ENCODE data around the gene WDR41. TPM values are rescaled to one million over a fixed set of nuclear protein-coding genes. Genes with fewer than 3 reads are reported as not detected.
"Not testable (repeated sequence)": the region's sequence is repeated elsewhere in the genome, so short reads cannot be mapped to it uniquely, and the experiment has no call there.

WDR41 gene
- total and polyA plus RNA-seq, 4 donors = 60.0 to 167 (median 86.0) TPM

DNA sequence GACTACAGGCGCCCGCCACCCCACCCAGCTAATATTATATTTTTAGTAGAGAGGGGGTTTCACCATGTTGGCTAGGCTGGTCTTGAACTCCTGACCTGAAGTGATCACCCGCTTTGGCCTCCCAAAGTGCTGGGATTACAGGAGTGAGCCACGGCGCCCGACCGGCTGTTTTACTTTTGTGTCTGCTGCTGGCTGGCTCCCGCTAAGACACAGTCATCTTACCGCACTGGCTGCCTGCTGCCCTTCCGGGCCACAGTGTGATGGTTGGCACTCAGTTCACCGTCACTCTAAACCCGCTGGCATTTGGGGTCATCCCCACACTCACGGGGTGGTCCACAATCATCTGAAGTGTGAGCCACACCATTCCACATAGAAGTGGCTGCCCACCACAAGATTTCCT lies 93.7 kb downstream of the WDR41 start:
- H3K27me3 ChIP-seq (ENCODE audit: control insufficient read depth, insufficient read depth, low read length) = no peaks in the 10 kb centered on the region
- no peaks in the 10 kb centered on the region for H3K9me3 ChIP-seq (ENCODE audit: control insufficient read depth, insufficient read depth, low read length)
- DNase-seq (ENCODE audit: low read depth in 4 of 6, low spot score in 6 of 6) = no peak
- H3K4me3 ChIP-seq (ENCODE audit: low read depth, low read length) = no peak overlapping the region
- WGBS (ENCODE audit: insufficient coverage) = 97% methylated on average over 9 of the region's 13 CpGs
- no peak overlapping the region for H3K27ac ChIP-seq (ENCODE audit: low read depth, low read length)
- H3K4me1 ChIP-seq (ENCODE audit: control insufficient read depth, insufficient read depth, low read length) = no peaks in the 10 kb centered on the region
- H3K36me3 ChIP-seq (ENCODE audit: control insufficient read depth, insufficient read depth, low read length) = no peaks in the 10 kb centered on the region

DNA sequence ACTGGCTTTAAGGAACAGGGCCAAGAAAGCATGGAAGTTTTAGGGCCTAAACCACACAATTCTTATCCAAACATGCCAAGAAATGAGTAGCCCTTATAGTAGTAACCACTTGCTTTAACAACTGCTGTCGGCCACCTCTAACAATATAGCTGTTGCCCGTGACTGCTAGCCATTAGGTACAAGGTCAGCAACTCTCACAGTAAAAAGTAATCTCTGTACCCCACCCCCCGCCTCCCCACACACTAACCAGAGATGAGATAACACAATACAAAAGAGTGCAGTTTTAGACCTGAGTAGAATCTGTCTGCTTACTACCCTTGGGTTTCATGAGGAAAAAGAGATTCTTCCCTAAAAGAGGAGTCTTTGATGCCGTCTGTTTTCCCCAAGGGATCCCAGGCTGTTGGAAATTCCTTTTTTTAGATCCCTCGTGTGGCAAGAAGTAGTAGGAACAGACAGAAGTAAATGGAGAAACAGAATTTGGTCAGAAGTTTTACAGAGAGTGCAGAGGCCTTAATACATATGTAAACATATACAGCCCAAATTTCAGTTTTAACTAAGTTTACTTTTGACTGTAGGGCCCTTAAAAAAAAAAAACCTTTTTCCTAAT lies 94.3 kb downstream of the WDR41 start:
- no peak for DNase-seq (ENCODE audit: low read depth in 4 of 6, low spot score in 6 of 6)
- H3K36me3 ChIP-seq (ENCODE audit: control insufficient read depth, insufficient read depth, low read length) = no peaks in the 10 kb centered on the region
- no peaks in the 10 kb centered on the region for H3K27me3 ChIP-seq (ENCODE audit: control insufficient read depth, insufficient read depth, low read length)
- H3K9me3 ChIP-seq (ENCODE audit: control insufficient read depth, insufficient read depth, low read length) = no peaks in the 10 kb centered on the region
- no peaks in the 10 kb centered on the region for H3K4me1 ChIP-seq (ENCODE audit: control insufficient read depth, insufficient read depth, low read length)
- WGBS (ENCODE audit: insufficient coverage) = 58% methylated on average over 2 of the region's 5 CpGs
- no peak overlapping the region for H3K4me3 ChIP-seq (ENCODE audit: low read depth, low read length)
- no peak overlapping the region for H3K27ac ChIP-seq (ENCODE audit: low read depth, low read length)

- WGBS (ENCODE audit: insufficient coverage) = 86% methylated on average over 1 of the region's 1 CpG
- no peak overlapping the region for H3K4me3 ChIP-seq (ENCODE audit: low read depth, low read length)
- DNase-seq (ENCODE audit: low read depth in 4 of 6, low spot score in 6 of 6) = no peak
- no peaks in the 10 kb centered on the region for H3K9me3 ChIP-seq (ENCODE audit: control insufficient read depth, insufficient read depth, low read length)
- H3K27me3 ChIP-seq (ENCODE audit: control insufficient read depth, insufficient read depth, low read length) = no peaks in the 10 kb centered on the region
- no peaks in the 10 kb centered on the region for H3K4me1 ChIP-seq (ENCODE audit: control insufficient read depth, insufficient read depth, low read length)
- H3K36me3 ChIP-seq (ENCODE audit: control insufficient read depth, insufficient read depth, low read length) = no peaks in the 10 kb centered on the region
- H3K27ac ChIP-seq (ENCODE audit: low read depth, low read length) = no peak overlapping the region
Measured at GRCh38 chr5:77396017-77396416, 96.1 kb downstream of the WDR41 start.

DNA sequence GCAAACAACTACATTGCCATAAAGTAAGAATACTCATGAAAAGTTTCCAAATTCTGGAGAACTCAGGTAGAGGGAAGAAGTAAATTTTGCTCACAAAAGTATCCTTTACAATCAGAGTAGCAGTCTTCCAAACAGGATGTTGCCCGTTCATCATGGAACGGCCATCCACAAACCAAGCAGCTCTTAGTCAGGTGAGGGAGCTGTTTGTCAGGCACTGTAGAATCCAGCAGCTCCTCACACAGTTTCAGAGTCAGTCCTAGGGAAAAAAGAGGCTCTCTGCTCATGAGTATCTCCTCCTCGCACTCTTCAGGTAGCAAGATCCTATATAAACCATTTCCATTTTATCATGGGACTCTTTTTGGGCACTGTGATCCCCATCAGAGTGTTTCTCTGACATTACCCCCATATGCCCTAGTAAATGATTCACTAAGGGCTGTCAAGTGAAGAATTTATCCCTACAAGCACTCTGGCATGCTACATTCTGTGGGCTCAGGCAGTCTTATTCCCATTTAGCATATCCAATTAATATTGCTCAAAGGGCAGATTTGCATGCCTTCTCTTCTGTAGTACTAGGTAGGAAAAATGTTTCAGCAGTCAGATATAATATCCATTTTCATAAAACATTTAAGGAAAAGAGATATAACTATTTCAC lies 97.9 kb downstream of the WDR41 start:
- DNase-seq (ENCODE audit: low read depth in 4 of 6, low spot score in 6 of 6) = no peak
- Histone ChIP-seq H3K4me3 (ENCODE audit: low read depth, low read length) (no peak overlapping the region), H3K27ac (ENCODE audit: low read depth, low read length) (no peak overlapping the region), H3K4me1 (ENCODE audit: control insufficient read depth, insufficient read depth, low read length) (no peaks in the 10 kb centered on the region), H3K9me3 (ENCODE audit: control insufficient read depth, insufficient read depth, low read length) (no peaks in the 10 kb centered on the region), H3K36me3 (ENCODE audit: control insufficient read depth, insufficient read depth, low read length) (no peaks in the 10 kb centered on the region), H3K27me3 (ENCODE audit: control insufficient read depth, insufficient read depth, low read length) (no peaks in the 10 kb centered on the region)
- 84% methylated on average over 2 of the region's 3 CpGs for WGBS (ENCODE audit: insufficient coverage)

DNA sequence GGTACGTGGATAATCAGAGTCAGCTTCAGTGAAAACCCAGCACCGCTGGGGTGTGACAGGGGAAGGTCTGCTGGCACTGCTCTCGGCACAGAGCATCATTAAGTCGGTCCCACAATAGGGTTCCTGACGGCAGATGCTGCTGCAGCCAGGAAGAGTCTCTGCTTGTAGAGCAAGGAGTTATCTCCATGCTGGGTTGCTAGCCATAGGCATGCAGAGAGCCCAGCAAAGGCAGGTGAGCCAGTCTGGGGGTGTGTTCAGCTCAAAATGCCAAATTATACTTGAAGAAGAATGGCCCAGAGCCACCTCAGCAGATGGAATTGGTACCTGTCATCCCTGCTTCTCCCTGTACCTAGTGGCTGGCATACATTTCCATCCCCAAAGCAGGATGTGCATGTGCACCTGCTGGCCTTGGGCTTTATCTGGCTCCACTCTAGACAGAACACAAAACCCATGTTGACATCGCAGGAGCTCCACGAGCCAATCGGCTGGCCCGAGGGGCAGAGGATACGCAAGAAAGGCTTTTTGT lies 100.8 kb downstream of the WDR41 start:
- H3K4me3 ChIP-seq (ENCODE audit: low read depth, low read length) = no peak overlapping the region
- H3K27me3 ChIP-seq (ENCODE audit: control insufficient read depth, insufficient read depth, low read length) = no peaks in the 10 kb centered on the region
- no peaks in the 10 kb centered on the region for H3K36me3 ChIP-seq (ENCODE audit: control insufficient read depth, insufficient read depth, low read length)
- H3K9me3 ChIP-seq (ENCODE audit: control insufficient read depth, insufficient read depth, low read length) = no peaks in the 10 kb centered on the region
- WGBS (ENCODE audit: insufficient coverage) = 77% methylated on average over 5 of the region's 10 CpGs
- no peak overlapping the region for H3K27ac ChIP-seq (ENCODE audit: low read depth, low read length)
- no peak for DNase-seq (ENCODE audit: low read depth in 4 of 6, low spot score in 6 of 6)
- H3K4me1 ChIP-seq (ENCODE audit: control insufficient read depth, insufficient read depth, low read length) = no peaks in the 10 kb centered on the region

DNA sequence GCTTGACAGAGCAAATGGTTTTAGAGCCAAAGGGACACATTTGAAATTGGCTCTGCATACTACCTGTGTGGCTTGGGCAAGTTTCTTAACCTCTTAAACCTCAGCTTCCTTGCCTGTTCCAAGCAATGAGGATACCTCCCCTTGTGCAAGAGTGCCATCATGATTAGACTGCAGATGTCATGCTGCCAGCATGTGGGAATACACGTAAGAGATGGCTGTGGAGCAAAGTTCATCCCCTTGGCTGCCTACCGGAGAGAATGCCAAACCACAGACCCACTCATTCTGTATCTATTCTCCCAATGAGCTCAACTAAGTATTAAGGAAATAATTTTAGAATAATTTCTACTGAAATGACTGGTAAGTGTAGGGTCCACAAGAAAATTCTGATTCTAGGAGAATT lies 101.3 kb downstream of the WDR41 start:
- H3K4me3 ChIP-seq (ENCODE audit: low read depth, low read length) = no peak overlapping the region
- H3K4me1 ChIP-seq (ENCODE audit: control insufficient read depth, insufficient read depth, low read length) = no peaks in the 10 kb centered on the region
- no peak overlapping the region for H3K27ac ChIP-seq (ENCODE audit: low read depth, low read length)
- no peak for DNase-seq (ENCODE audit: low read depth in 4 of 6, low spot score in 6 of 6)
- H3K36me3 ChIP-seq (ENCODE audit: control insufficient read depth, insufficient read depth, low read length) = no peaks in the 10 kb centered on the region
- no CpG with 5 or more reads among the region's 2 CpGs for WGBS (ENCODE audit: insufficient coverage)
- H3K9me3 ChIP-seq (ENCODE audit: control insufficient read depth, insufficient read depth, low read length) = no peaks in the 10 kb centered on the region
- no peaks in the 10 kb centered on the region for H3K27me3 ChIP-seq (ENCODE audit: control insufficient read depth, insufficient read depth, low read length)

DNA sequence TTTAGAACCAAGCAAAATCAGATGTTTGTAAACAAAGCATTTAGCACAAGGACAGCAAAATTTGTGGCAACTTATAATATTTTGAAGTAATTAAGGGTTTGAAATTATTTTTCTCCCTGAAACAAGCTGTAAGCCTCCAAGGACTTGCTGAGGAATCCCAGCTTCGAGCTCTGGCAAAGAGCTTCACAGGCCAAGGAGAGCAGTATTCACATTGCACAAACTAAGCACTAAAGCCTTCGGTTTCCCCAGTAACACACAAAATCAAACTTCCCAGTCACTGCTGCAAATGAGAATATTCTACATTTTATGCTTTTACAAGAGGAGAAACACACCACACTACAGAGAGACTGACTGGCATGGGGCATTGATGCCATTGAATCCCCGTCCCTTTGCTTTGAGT lies 101.9 kb downstream of the WDR41 start:
- no peaks in the 10 kb centered on the region for H3K36me3 ChIP-seq (ENCODE audit: control insufficient read depth, insufficient read depth, low read length)
- 43% methylated on average over 1 of the region's 3 CpGs for WGBS (ENCODE audit: insufficient coverage)
- no peaks in the 10 kb centered on the region for H3K27me3 ChIP-seq (ENCODE audit: control insufficient read depth, insufficient read depth, low read length)
- no peaks in the 10 kb centered on the region for H3K4me1 ChIP-seq (ENCODE audit: control insufficient read depth, insufficient read depth, low read length)
- H3K9me3 ChIP-seq (ENCODE audit: control insufficient read depth, insufficient read depth, low read length) = no peaks in the 10 kb centered on the region
- no peak overlapping the region for H3K4me3 ChIP-seq (ENCODE audit: low read depth, low read length)
- DNase-seq (ENCODE audit: low read depth in 4 of 6, low spot score in 6 of 6) = no peak
- H3K27ac ChIP-seq (ENCODE audit: low read depth, low read length) = no peak overlapping the region

GRCh38 chr5:77389746-77390145 lies 102.4 kb downstream of the WDR41 start:
- Histone ChIP-seq H3K9me3 (ENCODE audit: control insufficient read depth, insufficient read depth, low read length) (no peaks in the 10 kb centered on the region), H3K36me3 (ENCODE audit: control insufficient read depth, insufficient read depth, low read length) (no peaks in the 10 kb centered on the region), H3K4me1 (ENCODE audit: control insufficient read depth, insufficient read depth, low read length) (no peaks in the 10 kb centered on the region), H3K4me3 (ENCODE audit: low read depth, low read length) (no peak overlapping the region), H3K27me3 (ENCODE audit: control insufficient read depth, insufficient read depth, low read length) (no peaks in the 10 kb centered on the region), H3K27ac (ENCODE audit: low read depth, low read length) (no peak overlapping the region)
- no CpG with 5 or more reads among the region's 2 CpGs for WGBS (ENCODE audit: insufficient coverage)
- DNase-seq (ENCODE audit: low read depth in 4 of 6, low spot score in 6 of 6) = peak in 1 of 6 donors; percentile 22

- not testable (repeated sequence) for H3K36me3 ChIP-seq (ENCODE audit: control insufficient read depth, insufficient read depth, low read length); H3K4me1 ChIP-seq (ENCODE audit: control insufficient read depth, insufficient read depth, low read length); H3K4me3 ChIP-seq (ENCODE audit: low read depth, low read length); H3K27ac ChIP-seq (ENCODE audit: low read depth, low read length); DNase-seq (ENCODE audit: low read depth in 4 of 6, low spot score in 6 of 6); H3K27me3 ChIP-seq (ENCODE audit: control insufficient read depth, insufficient read depth, low read length); H3K9me3 ChIP-seq (ENCODE audit: control insufficient read depth, insufficient read depth, low read length)
- WGBS (ENCODE audit: insufficient coverage) = no CpG with 5 or more reads among the region's 1 CpG
Measured at GRCh38 chr5:77386340-77386739, 105.8 kb downstream of the WDR41 start.

GRCh38 chr5:77383336-77383735 lies 108.8 kb downstream of the WDR41 start:
- H3K36me3 ChIP-seq (ENCODE audit: control insufficient read depth, insufficient read depth, low read length); H3K27ac ChIP-seq (ENCODE audit: low read depth, low read length); DNase-seq (ENCODE audit: low read depth in 4 of 6, low spot score in 6 of 6); H3K4me3 ChIP-seq (ENCODE audit: low read depth, low read length); H3K9me3 ChIP-seq (ENCODE audit: control insufficient read depth, insufficient read depth, low read length); H3K4me1 ChIP-seq (ENCODE audit: control insufficient read depth, insufficient read depth, low read length); H3K27me3 ChIP-seq (ENCODE audit: control insufficient read depth, insufficient read depth, low read length): not testable (repeated sequence)
- WGBS (ENCODE audit: insufficient coverage) = no CpG with 5 or more reads among the region's 2 CpGs

Measured in spinal cord (tissue), 10 donors.